ENCODE measurements around the gene SLC18A2.
"Not testable (repeated sequence)": the region's sequence is repeated elsewhere in the genome, so short reads cannot be mapped to it uniquely, and the experiment has no call there.

DNA sequence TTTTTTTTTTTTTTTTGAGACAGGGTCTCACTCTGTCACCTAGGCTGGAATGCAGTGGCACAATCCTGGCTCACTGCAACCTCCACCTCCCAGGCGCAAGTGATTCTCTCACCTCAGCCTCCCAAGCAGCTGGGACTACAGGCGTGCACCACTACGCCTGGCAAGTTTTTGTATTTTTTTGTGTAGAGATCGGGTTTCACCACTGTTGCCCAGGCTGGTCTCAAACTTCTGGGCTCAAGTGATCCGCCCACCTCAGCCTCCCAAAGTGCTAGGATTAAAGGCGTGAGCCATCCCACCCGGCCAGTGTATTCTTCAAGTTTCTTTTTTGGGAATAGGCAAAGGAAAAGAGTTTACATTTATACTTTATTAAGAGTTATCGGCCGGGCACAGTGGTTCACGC is 50.0 kb downstream of the SLC18A2 start:
- TF ChIP-seq CTCF (IDR thresholded peaks at IDR 0.05 in 8 of 11, conservative IDR thresholded peaks at IDR 0.05 in 3 of 11); POLR2A (IDR thresholded peaks at IDR 0.05): not testable (repeated sequence)
